Fibroblast of the conjunctiva (primary cell): Measurements from ENCODE around the gene ZNF717.
"Not testable (repeated sequence)": the region's sequence is repeated elsewhere in the genome, so short reads cannot be mapped to it uniquely, and the experiment has no call there.

ENCODE experiments used
- DNase-seq: peaks from one replicate; pipeline ENCODE4 v3.0.0-alpha.2; 2010; ENCODE audit warnings: low read depth

ZNF717 gene

GRCh38 chr3:75785081-75785755 is at the start of gene ZNF717:
Gene ZNF717 (minus strand): TSS chr3:75785549. CDS start chr3:75783362, 2,187 bp downstream.
- peak; percentile 83 for DNase-seq

- not testable (repeated sequence) for DNase-seq
Observed at GRCh38 chr3:75831076-75831475, 45.7 kb upstream of the ZNF717 start.

GRCh38 chr3:75818019-75818418 is 32.7 kb upstream of the ZNF717 start:
- DNase-seq, result not testable (repeated sequence)

- DNase-seq, result not testable (repeated sequence)
Observed at GRCh38 chr3:75816287-75817180, 31.2 kb upstream of the ZNF717 start.

GRCh38 chr3:75814797-75815196 is 29.4 kb upstream of the ZNF717 start:
- no peak for DNase-seq

- DNase-seq, result no peak
Observed at GRCh38 chr3:75782506-75782905, 2.8 kb downstream of the ZNF717 start.

GRCh38 chr3:75781079-75781745 is 4.1 kb downstream of the ZNF717 start:
- DNase-seq, result no peak

GRCh38 chr3:75777742-75778141 is 7.6 kb downstream of the ZNF717 start:
- DNase-seq, result not testable (repeated sequence)

GRCh38 chr3:75771631-75772030 is 13.7 kb downstream of the ZNF717 start:
- DNase-seq, result not testable (repeated sequence)

- DNase-seq, result no peak
Observed at GRCh38 chr3:75768303-75769017, 16.9 kb downstream of the ZNF717 start.

GRCh38 chr3:75737831-75738493 is 47.4 kb downstream of the ZNF717 start:
- DNase-seq, result no peak

GRCh38 chr3:75727985-75728384 is 57.4 kb downstream of the ZNF717 start:
- no peak for DNase-seq

GRCh38 chr3:75692061-75692460 is 93.3 kb downstream of the ZNF717 start:
- no peak for DNase-seq

- no peak for DNase-seq
Observed at GRCh38 chr3:75687323-75687722, 98.0 kb downstream of the ZNF717 start.
